ENCODE data around the gene TLE3.
A peak's percentile ranks its signal among the peaks of the same experiment; 100 is the strongest.

Gene TLE3

DNA sequence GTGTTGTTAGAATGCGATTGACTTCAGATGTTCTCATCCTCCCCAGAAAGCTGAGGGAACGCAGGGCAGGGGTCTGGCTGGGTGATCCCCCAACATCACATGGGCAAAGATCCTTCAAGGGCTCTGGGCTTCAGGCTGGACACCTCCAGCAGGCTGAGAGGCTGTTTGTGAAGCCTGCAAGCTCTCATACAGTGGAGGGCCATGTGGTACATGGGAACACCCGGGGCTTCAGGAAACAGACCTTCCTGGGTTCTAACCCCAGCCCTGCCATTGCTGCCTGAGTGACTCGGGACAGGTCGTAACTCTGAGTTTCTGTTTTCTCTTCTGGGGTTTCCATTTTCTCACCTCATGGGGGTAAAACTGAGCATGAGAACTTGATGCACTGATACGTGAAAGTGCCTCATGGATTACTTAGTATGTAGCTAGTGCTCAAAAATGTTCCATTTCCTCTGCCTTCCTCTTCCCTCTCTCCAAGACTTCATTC is 81.2 kb downstream of the TLE3 start:
- DNase-seq = no peak
- H3K4me3 Mint-ChIP-seq = no peak overlapping the region
- peaks cover 26% of the 10 kb centered on the region for H3K4me1 Mint-ChIP-seq
- H3K27me3 Mint-ChIP-seq = peaks cover 62% of the 10 kb centered on the region
- H3K9me3 Mint-ChIP-seq = no peaks in the 10 kb centered on the region
- no peak for ATAC-seq
- peak overlapping the region in 1 of 2 donors; percentile 7 for H3K27ac Mint-ChIP-seq

DNA sequence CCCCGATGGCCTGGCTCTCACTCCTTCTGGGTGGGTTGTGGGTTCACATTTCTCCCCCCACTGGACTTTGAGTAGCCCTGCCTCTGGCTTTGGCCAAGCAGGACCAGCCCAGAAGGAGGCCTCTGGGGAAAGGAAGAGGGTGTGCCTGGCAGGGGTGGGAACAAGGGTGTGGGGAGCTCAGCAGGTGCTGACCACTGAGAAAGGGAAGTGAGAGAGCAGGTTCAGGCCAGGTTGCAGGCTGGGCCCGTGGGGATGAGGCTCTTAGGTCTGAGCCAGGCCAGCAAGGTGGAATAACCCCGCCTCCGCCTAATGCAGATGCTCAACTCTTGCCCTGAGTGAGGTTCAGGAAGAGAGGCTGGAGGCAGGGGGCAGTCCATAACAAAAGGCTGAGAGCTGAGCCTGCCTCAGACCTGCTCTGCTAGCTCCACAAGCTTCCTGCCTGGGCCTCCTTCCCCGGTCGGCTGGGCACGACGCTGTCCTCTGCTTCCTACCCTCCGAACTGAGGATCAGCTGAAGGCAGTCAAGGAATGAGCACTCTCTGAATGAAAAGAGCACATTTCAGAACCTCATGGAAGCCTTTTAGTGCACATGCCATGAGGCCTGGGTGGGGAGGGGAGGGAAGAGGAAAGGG is 82.7 kb downstream of the TLE3 start:
- DNase-seq = no peak
- Mint-ChIP-seq H3K4me1 (peaks cover 26% of the 10 kb centered on the region), H3K9me3 (no peaks in the 10 kb centered on the region), H3K27ac (no peak overlapping the region), H3K27me3 (peaks cover 62% of the 10 kb centered on the region), H3K4me3 (no peak overlapping the region)
- ATAC-seq = no peak

DNA sequence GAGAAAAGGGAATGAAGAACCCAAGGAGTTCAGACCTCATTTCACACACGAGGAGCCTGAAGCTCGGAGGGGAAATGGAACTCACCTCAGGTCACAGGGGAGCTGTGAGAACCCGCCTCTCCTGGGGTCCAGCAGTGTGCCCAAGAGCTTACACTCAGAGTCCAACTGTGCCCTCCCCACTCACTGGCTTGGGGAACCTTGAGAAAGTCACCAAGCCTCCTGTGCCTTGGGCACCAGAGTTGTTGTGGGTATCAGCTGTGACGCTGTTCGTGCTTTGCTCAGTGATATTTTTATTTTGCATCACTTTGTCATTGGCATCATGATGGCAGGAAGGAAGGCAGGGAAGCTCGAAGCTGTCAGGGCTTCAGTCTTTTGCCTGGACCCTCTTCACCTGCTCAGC is 83.4 kb downstream of the TLE3 start:
- no peak for ATAC-seq
- DNase-seq = no peak
- Mint-ChIP-seq H3K9me3 (no peaks in the 10 kb centered on the region), H3K27me3 (peaks cover 57% of the 10 kb centered on the region), H3K27ac (no peak overlapping the region), H3K4me3 (no peak overlapping the region), H3K4me1 (peaks cover 26% of the 10 kb centered on the region)

DNA sequence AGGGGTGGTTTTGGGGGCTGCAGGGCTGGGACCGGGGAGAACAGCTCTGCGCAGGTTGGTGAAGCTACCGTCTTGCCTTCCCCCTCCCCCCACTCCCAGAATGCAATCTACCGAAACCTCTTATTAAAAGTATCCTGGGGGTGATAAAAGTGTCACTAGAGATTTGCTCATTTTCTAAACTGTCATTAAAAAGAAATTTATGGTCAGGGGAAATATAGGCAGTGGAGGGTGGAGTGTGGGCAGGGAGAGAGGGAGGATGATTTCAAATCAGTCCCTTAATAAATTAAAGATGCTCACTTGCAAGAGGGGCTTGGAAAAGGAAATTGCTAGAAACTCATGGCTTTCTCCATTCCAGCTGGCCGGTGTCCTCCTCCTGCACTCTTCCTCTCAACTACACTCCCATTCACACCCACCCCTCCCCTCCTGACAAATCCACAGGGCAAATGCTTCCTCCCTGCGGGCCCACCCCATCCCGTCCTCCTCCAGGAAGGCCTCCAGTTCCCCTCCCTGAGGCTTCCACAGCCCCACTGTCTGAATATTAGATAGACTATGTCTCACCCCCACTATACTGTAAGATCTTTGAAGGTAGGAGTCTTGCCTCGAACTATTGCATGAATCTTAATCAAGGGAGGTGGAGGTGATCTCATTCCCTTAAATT is 83.9 kb downstream of the TLE3 start:
- Mint-ChIP-seq H3K27ac (no peak overlapping the region), H3K4me3 (no peak overlapping the region), H3K27me3 (peaks cover 53% of the 10 kb centered on the region), H3K4me1 (peaks cover 26% of the 10 kb centered on the region), H3K9me3 (no peaks in the 10 kb centered on the region)
- DNase-seq (no peak), ATAC-seq (no peak)

DNA sequence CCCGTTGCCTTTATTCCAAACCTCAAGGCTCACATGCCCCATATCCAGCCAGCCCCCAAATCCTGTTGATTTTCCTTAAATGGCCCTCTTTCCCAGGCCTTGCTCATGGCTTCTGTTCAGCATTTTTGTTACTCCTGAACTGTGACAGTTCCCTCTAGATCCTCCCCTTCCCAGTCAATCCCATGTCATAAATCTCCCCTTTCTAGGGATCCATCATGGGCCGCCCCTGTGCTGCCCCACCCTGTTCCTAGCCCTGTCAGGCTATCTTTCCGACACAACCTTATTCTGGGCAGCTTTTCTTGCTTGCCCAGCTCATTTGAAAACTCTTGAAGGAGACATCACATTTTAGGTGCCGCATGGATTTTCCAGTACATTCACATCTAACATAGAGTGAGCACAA is 84.8 kb downstream of the TLE3 start:
- DNase-seq (no peak), ATAC-seq (no peak)
- peaks cover 49% of the 10 kb centered on the region for H3K27me3 Mint-ChIP-seq
- no peak overlapping the region for H3K27ac Mint-ChIP-seq
- peaks cover 26% of the 10 kb centered on the region for H3K4me1 Mint-ChIP-seq
- H3K4me3 Mint-ChIP-seq = no peak overlapping the region
- H3K9me3 Mint-ChIP-seq = no peaks in the 10 kb centered on the region

DNA sequence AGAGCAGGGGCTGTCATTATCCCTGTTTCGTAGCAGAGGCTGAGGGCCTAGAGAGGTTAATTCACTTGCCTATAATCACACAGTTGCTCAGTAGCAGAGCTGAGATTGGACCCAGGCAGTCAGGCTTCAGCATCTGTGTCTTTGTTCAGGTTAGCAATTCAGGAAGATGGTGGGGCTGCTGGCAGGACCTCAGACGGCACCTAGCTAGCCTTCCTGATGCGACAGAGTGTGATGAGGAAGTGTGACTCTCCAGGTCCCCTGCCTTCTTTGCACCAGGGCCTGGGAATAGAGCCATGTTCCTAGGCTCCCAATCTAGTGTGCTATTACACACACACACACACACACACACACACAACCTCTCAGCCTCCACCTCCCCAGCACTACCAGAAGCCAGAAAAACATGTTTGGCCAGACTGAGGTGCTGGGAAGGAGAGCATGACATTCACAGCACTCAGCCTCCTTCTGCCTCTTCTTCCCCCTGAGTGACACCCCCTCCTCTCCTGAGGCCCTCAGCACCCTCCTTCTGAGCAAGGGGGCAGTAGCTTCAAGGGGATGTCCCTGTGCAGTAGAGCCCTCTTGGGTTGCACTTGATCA is 88.9 kb downstream of the TLE3 start:
- DNase-seq (no peak), ATAC-seq (no peak)
- H3K9me3 Mint-ChIP-seq = no peaks in the 10 kb centered on the region
- H3K4me1 Mint-ChIP-seq = no peaks in the 10 kb centered on the region
- H3K4me3 Mint-ChIP-seq = no peak overlapping the region
- peaks cover 16% of the 10 kb centered on the region for H3K27me3 Mint-ChIP-seq
- H3K27ac Mint-ChIP-seq = no peak overlapping the region

DNA sequence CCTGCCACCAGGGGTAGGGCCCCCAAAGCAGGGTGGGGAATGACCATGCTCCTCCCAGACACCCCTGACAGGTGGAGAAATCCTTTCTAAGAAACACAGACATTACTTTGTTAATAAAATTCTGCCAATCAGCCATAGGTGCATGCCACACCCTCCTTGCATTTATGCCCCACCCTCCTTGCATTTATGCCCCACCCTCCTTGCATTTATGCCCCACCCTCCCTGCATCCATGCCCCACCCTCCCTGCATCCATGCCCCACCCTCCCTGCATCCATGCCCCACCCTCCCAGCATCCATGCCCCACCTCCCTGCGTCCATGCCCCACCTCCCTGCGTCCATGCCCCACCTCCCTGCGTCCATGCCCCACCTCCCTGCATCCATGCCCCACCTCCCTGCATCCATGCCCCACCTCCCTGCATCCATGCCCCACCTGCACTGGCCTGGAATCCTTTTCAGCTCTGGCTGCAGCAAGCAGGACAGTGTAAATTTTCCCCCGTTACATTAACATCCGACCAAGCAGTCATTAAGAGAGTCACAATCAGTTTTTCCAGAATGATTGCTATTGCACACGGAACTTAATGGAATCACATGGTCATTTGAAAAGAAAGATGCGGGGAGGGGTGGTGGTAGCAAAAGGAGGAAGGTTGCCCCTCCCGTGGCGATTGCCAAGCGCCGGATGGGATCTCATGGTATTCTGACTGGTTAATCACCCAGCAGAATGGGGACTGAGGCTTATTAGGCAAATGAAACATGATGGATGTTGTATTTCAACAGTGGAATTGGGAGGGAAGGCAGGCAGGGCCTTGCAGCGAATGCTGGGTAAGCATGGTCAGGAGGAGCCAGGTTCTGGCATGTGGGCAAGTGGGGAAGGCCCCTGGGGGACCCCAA is 91.2 kb downstream of the TLE3 start:
- peaks cover 8% of the 10 kb centered on the region for H3K27me3 Mint-ChIP-seq
- H3K9me3 Mint-ChIP-seq = peaks cover 5 to 13% of the 10 kb centered on the region in 2 donors
- no peak overlapping the region for H3K4me3 Mint-ChIP-seq
- no peak for ATAC-seq
- H3K27ac Mint-ChIP-seq = no peak overlapping the region
- no peaks in the 10 kb centered on the region for H3K4me1 Mint-ChIP-seq
- DNase-seq = no peak

DNA sequence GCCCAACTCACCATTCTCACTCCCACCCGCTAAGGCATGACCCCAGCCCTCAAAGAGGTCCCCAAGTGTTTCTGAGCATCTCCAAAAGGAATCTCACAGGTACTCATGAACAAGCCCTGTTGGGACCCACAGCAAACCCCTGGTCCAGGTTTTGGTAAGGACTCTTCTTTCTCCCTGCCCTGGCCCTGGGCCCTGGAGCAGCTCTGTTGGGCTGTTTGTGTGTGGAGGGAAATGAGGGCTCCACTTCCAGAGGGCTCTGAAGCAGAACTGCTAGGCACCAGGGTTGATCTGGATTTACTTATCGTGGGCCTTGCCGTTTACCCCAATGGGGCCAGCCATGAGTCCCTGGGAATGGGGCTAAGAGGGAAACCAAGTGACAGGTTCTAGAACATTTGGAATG is 92.9 kb downstream of the TLE3 start:
- no peak overlapping the region for H3K4me3 Mint-ChIP-seq
- H3K4me1 Mint-ChIP-seq = no peaks in the 10 kb centered on the region
- no peak for DNase-seq
- H3K27ac Mint-ChIP-seq = peak overlapping the region in 1 of 2 donors; percentile 73
- peaks cover 8% of the 10 kb centered on the region for H3K27me3 Mint-ChIP-seq
- no peak for ATAC-seq
- peaks cover 5 to 13% of the 10 kb centered on the region in 2 donors for H3K9me3 Mint-ChIP-seq

DNA sequence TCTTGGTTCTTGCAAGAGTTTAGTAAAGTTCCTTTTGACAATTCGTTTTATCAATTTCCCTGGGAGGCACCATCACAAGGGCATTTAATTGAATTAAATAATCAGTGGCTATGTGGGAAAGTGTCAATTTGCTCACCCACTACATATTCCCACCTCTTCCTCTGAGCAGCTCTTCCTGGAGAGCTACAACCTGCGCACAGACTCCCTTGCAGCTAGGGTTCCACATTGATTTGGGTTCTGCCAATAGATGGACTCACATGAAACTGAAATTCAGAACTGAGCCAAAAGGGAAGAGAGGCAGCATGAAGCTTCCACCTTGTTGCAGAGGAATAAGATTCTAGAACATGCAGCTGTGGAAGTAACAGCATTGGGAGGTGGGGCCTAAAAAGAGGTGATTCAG is 94.8 kb downstream of the TLE3 start:
- Mint-ChIP-seq H3K27ac (no peak overlapping the region), H3K27me3 (peaks cover 8% of the 10 kb centered on the region), H3K4me3 (no peak overlapping the region), H3K4me1 (no peaks in the 10 kb centered on the region), H3K9me3 (peaks cover 5 to 13% of the 10 kb centered on the region in 2 donors)
- ATAC-seq (no peak), DNase-seq (no peak)

DNA sequence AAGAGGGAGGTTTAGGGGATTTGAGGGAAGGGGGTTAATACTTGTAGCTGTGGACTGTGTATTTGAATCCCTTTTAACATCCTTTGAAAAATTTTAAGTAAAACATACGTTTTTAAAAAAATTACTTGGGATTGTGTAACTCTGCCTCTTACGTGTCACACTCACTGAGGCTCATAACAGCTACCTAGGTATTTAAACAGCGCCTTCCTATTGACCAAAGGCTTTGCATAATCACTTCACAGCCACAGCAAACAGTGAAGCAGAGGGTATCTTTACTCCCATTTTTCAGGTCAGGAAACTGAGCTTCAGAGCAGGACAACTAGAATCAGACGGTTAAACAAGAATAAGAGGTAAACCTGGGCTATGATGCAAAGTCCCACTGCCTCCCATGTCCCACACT is 95.9 kb downstream of the TLE3 start:
- no peaks in the 10 kb centered on the region for H3K4me1 Mint-ChIP-seq
- DNase-seq = no peak
- no peak overlapping the region for H3K4me3 Mint-ChIP-seq
- no peak for ATAC-seq
- peaks cover 4% of the 10 kb centered on the region for H3K27me3 Mint-ChIP-seq
- no peak overlapping the region for H3K27ac Mint-ChIP-seq
- peaks cover 5 to 13% of the 10 kb centered on the region in 2 donors for H3K9me3 Mint-ChIP-seq

DNA sequence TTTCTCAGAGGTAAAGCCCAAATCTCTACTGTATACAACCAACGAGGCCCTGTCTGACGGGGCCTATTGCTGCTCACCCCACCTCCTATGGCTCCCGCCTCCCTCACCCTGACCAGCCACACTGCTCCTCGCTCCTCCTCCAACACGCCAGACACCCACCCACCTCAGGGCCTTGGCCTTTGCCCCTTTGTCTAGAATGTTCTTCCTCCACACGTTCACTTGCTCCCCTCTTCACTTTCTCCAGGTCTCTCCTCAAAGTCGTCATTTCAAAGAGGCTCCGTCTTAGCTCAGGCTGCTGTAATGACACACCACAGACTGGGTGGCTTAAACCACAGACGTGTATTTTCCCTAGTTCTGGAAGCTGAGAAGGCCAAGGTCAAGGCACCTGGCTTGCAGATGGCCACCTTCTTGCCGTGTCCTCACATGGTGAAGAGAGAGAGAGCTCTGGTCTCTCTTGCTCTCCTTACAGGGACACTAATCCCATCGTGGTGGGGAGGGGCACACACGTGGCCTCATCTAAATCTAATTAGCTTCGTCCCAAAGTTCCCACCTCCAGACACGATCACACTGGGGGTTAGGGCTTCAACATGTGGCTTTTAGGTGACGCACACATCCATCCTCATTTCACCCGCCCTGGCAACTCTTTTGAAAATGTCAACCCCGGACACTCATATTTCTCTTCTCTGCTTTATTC is 98.2 kb downstream of the TLE3 start:
- Mint-ChIP-seq H3K4me3 (no peak overlapping the region), H3K9me3 (peaks cover 5 to 13% of the 10 kb centered on the region in 2 donors), H3K27ac (peak overlapping the region in 1 of 2 donors; percentile 57), H3K4me1 (no peaks in the 10 kb centered on the region), H3K27me3 (no peaks in the 10 kb centered on the region)
- ATAC-seq (no peak), DNase-seq (no peak)

DNA sequence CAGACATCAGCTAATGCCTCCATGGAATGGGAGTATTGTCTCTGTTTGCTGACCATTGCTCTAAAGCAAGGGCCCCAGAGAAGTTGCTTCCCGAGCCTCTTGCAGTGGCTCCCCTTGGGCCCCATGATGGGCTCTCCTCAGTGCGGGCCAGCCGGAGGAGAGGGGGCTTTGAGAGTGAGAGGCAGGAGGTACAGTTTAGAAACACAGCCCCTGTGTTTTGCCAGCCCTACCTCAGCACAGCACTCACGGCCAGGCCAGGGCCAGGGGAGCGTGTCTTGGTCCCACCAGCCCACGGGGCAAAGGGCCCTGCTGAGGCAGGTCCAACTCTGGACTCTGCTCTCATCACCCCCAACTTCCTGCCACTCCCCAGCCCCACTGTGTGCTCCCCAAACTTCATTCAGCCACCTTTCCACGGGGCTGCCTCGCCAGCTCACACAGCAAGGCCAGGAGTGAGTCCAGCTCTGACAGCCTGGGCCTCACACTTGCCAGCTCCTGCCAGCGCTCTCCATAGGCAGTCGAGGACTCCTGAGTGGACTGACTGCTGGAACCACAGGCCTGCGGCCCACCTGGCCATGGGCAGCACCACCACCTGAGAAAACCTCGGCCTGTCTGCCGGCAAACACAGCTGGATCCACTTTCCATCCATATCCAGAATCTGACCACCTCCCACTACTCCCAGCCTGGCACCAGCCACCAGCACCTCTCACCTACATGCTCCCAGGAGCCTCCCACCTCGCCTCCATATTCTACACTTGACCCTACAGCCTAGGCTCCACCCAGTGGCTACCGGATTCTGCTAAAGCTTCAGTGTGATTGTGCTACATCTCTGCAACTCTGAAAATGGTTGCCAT is 99.0 kb downstream of the TLE3 start:
- H3K27ac Mint-ChIP-seq = no peak overlapping the region
- no peak for DNase-seq
- no peak for ATAC-seq
- no peaks in the 10 kb centered on the region for H3K4me1 Mint-ChIP-seq
- no peaks in the 10 kb centered on the region for H3K27me3 Mint-ChIP-seq
- peaks cover 5 to 13% of the 10 kb centered on the region in 2 donors for H3K9me3 Mint-ChIP-seq
- no peak overlapping the region for H3K4me3 Mint-ChIP-seq

DNA sequence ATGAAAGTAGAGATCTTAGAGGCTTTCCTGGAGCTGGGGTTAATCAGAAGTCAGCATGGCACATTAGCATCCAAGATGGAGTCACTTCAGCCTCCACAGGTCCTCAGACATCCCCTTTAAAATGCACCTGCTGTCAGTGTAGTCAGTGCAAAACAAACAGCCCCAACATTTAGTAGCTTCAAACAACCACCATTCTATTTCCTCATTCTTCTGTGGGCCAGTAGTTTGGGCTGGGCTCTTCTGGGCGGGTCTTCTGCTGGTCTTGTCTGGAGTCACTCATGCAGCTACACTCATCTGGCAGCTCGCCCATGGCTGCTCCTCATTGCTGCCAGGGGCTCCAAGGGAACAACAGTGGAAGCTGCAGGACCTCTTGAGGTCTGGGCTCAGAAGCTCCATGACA is 99.9 kb downstream of the TLE3 start:
- ATAC-seq (no peak), DNase-seq (no peak)
- Mint-ChIP-seq H3K4me1 (no peaks in the 10 kb centered on the region), H3K9me3 (peaks cover 0 to 5% of the 10 kb centered on the region in 2 donors), H3K27ac (no peak overlapping the region), H3K27me3 (no peaks in the 10 kb centered on the region), H3K4me3 (no peak overlapping the region)

Measured in stimulated activated naive CD8-positive, alpha-beta T cell treated with anti-CD3 and anti-CD28 coated beads, Interleukin-15, amount 100 ng/mL, for 72 hours (primary cell).